ENCODE measurements around the gene COL19A1.
"Not testable (repeated sequence)": the region's sequence is repeated elsewhere in the genome, so short reads cannot be mapped to it uniquely, and the experiment has no call there.

COL19A1 gene

GRCh38 chr6:69994251-69994650, 127.9 kb downstream of the COL19A1 start:
- no peak for TF ChIP-seq ZNF274 (IDR thresholded peaks at IDR 0.05; ENCODE audit: low read depth, low read length)
- no peak overlapping the region for H3K4me3 ChIP-seq (ENCODE audit: low read length)

DNA sequence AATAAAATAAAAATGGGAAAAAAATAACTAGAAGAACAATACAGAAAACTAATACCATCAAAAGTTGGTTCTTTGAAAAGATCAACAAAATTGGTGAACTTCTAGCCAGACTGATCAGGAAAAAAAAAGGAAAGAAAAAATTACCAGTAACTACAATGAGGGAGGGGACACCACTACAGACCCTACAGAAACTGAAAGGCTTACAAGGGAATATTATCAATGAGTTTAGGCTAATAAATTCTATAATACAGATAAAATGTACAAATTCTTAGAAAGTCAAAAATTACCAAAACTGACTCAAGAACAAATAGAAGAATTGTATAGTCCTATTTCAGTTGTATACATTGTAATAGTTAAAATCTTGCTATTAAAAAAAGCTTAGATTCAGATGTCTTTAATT, 141.8 kb downstream of the COL19A1 start:
- TF ChIP-seq ZNF274 (IDR thresholded peaks at IDR 0.05; ENCODE audit: low read depth, low read length) = no peak
- H3K4me3 ChIP-seq (ENCODE audit: low read length) = no peak overlapping the region

GRCh38 chr6:70010339-70010738, 144.0 kb downstream of the COL19A1 start:
- not testable (repeated sequence) for H3K4me3 ChIP-seq (ENCODE audit: low read length)

- H3K4me3 ChIP-seq (ENCODE audit: low read length) = not testable (repeated sequence)
Observed at GRCh38 chr6:70023201-70023600, 156.8 kb downstream of the COL19A1 start.

GRCh38 chr6:70028246-70028645, 161.9 kb downstream of the COL19A1 start:
- TF ChIP-seq ZNF274 (IDR thresholded peaks at IDR 0.05; ENCODE audit: low read depth, low read length) = no peak
- H3K4me3 ChIP-seq (ENCODE audit: low read length) = no peak overlapping the region

DNA sequence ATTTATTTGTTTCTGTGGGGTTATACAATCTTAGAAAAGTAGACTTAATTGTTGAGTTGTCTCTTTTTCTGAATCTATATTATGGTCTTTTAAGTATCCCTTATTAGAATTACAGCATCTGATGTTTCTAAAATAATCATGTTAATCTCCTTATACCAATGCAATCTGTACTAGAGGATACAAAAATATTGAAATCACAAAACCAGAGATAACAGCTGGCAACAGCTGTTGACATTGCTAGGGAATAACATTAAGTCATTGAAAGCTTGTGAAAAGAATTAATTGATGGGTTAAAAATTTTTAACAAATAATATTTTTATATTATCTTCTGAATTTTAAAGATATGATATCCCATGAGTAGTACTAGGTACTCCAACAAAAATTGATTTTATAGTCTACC, 162.6 kb downstream of the COL19A1 start:
- H3K4me3 ChIP-seq (ENCODE audit: low read length) = no peak overlapping the region
- no peak for TF ChIP-seq ZNF274 (IDR thresholded peaks at IDR 0.05; ENCODE audit: low read depth, low read length)

- TF ChIP-seq ZNF274 (IDR thresholded peaks at IDR 0.05; ENCODE audit: low read depth, low read length) = no peak
- H3K4me3 ChIP-seq (ENCODE audit: low read length) = no peak overlapping the region
Observed at GRCh38 chr6:70033781-70034180, 167.4 kb downstream of the COL19A1 start.

GRCh38 chr6:70037445-70037844, 171.1 kb downstream of the COL19A1 start:
- TF ChIP-seq ZNF274 (IDR thresholded peaks at IDR 0.05; ENCODE audit: low read depth, low read length) = no peak
- H3K4me3 ChIP-seq (ENCODE audit: low read length) = no peak overlapping the region

GRCh38 chr6:70040766-70041165, 174.4 kb downstream of the COL19A1 start:
- no peak for TF ChIP-seq ZNF274 (IDR thresholded peaks at IDR 0.05; ENCODE audit: low read depth, low read length)
- no peak overlapping the region for H3K4me3 ChIP-seq (ENCODE audit: low read length)

DNA sequence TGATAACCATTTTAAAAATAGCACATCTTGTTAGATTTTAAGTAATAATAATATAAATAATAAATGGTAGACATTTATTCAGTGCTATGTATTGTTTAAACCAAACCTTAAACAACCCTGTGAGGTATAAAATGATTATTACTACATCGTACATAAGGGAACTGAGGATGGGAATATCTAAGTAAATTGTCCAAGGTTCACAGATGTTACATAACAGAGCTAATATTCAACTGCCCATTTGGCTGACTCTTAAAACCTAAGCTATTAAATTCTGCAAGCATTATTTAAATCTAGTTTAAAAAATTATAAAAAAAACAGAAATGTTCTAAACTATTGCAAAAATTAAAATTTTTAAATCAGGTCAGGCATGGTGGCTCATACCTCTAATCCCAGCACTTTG, 175.1 kb downstream of the COL19A1 start:
- no peak for TF ChIP-seq ZNF274 (IDR thresholded peaks at IDR 0.05; ENCODE audit: low read depth, low read length)

GRCh38 chr6:70045413-70045812, 179.1 kb downstream of the COL19A1 start:
- H3K4me3 ChIP-seq (ENCODE audit: low read length) = no peak overlapping the region
- no peak for TF ChIP-seq ZNF274 (IDR thresholded peaks at IDR 0.05; ENCODE audit: low read depth, low read length)

More for the DNA sequence above, 175.1 kb downstream of the COL19A1 start:
- H3K4me3 ChIP-seq (ENCODE audit: low read length) = no peak overlapping the region

- H3K4me3 ChIP-seq (ENCODE audit: low read length) = no peak overlapping the region
- TF ChIP-seq ZNF274 (IDR thresholded peaks at IDR 0.05; ENCODE audit: low read depth, low read length) = no peak
Observed at GRCh38 chr6:70051197-70052124, 185.1 kb downstream of the COL19A1 start.

- no peak for TF ChIP-seq ZNF274 (IDR thresholded peaks at IDR 0.05; ENCODE audit: low read depth, low read length)
- no peak overlapping the region for H3K4me3 ChIP-seq (ENCODE audit: low read length)
Observed at GRCh38 chr6:70059039-70059719, 192.8 kb downstream of the COL19A1 start.

- no peak for TF ChIP-seq ZNF274 (IDR thresholded peaks at IDR 0.05; ENCODE audit: low read depth, low read length)
- no peak overlapping the region for H3K4me3 ChIP-seq (ENCODE audit: low read length)
Observed at GRCh38 chr6:70060680-70061079, 194.3 kb downstream of the COL19A1 start.

GRCh38 chr6:70061546-70061945, 195.2 kb downstream of the COL19A1 start:
- H3K4me3 ChIP-seq (ENCODE audit: low read length) = no peak overlapping the region
- TF ChIP-seq ZNF274 (IDR thresholded peaks at IDR 0.05; ENCODE audit: low read depth, low read length) = no peak

Measured in GM08714 (cell line).